Lung (tissue), 12 donors: Measurements from ENCODE around the gene CHD6. TPM values are rescaled to one million over a fixed set of nuclear protein-coding genes. Genes with fewer than 3 reads are reported as not detected.

Source experiments
- ATAC-seq: fragments of 200-7000 bp; cut with Tn5 transposase; one replicate; pipeline ENCODE4 v1.9.1; 2020; ENCODE audit warnings: moderate number of reproducible peaks; ENCODE audit not compliant: insufficient read depth, low FRiP score
- DNase-seq, 3 donors: peaks; one replicate each; pipeline ENCODE4 v3.0.0-alpha.2; 2013 to 2017
- H3K27ac ChIP-seq, 2 donors: one replicate each; pipeline ENCODE4 v1.5.1; 2013; ENCODE audit warnings: mild to moderate bottlenecking in 2 of 2, moderate library complexity in 2 of 2, control low read depth in 1 of 2, inconsistent platforms in 1 of 2, low read depth in 1 of 2, low read length in 1 of 2
- H3K27me3 ChIP-seq, 3 donors: one replicate each; pipeline ENCODE4 v1.5.1; 2013; ENCODE audit warnings: low read length in 2 of 3; ENCODE audit not compliant: control insufficient read depth in 3 of 3, insufficient read depth in 3 of 3
- H3K36me3 ChIP-seq, 4 donors: one replicate each; pipeline ENCODE4 v1.5.1; 2013; ENCODE audit warnings: low read length in 4 of 4, mild to moderate bottlenecking in 1 of 4, moderate library complexity in 1 of 4; ENCODE audit not compliant: control insufficient read depth in 4 of 4, insufficient read depth in 4 of 4
- H3K4me1 ChIP-seq, 5 donors: one replicate each; pipeline ENCODE4 v1.5.1; 2013; ENCODE audit warnings: low read length in 5 of 5, mild to moderate bottlenecking in 2 of 5, moderate library complexity in 1 of 5; ENCODE audit not compliant: control insufficient read depth in 5 of 5, insufficient read depth in 5 of 5
- H3K4me3 ChIP-seq: one replicate; pipeline ENCODE4 v1.5.1; 2013; ENCODE audit warnings: mild to moderate bottlenecking, control low read depth, moderate library complexity
- H3K9ac ChIP-seq, 2 donors: one replicate each; pipeline ENCODE4 v1.5.1; 2013; ENCODE audit warnings: low read length in 2 of 2, control low read depth in 1 of 2; ENCODE audit not compliant: insufficient read depth in 1 of 2
- H3K9me3 ChIP-seq, 4 donors: one replicate each; pipeline ENCODE4 v1.5.1; 2013; ENCODE audit warnings: low read length in 3 of 4, mild to moderate bottlenecking in 1 of 4, moderate library complexity in 1 of 4; ENCODE audit not compliant: control insufficient read depth in 4 of 4, insufficient read depth in 3 of 4
- WGBS, 2 donors: extraction: QIAGEN DNeasy Blood & Tissue Kit; methylation state at CpG; one replicate each; pipeline ENCODE4 v1.1.7; 2013; 5-methylcytosine and 5-hydroxymethylcytosine counted together
- polyA plus RNA-seq, 2 donors: library from polyadenylated mRNA; stranded (reverse); fragments of 200-250 nt; gene quantifications; one replicate each; pipeline ENCODE4 v1.2.1, GENCODE V29; 2013
- total RNA-seq, 2 donors: library from RNA; depleted of rRNA in 1 of 2; stranded (reverse); fragments of >200 nt in 1 of 2; gene quantifications; one replicate each; pipeline ENCODE4 v1.2.1, GENCODE V29; 2014 to 2021
- TF ChIP-seq, protein P1 (sequence below): IDR thresholded peaks from 2 replicates; pipeline ENCODE4 v1.5.1; 2012; ENCODE audit warnings: mild to moderate bottlenecking; ENCODE audit errors: control extremely low read depth, extremely low read depth
- donor health status: control.
- donor health status: control.
- donor health status: Bipolar disorder and iron deficiency.
- donor health status: healthy.
- donor health status: DM: yes; HTN: yes; CAD: no.

The CHD6 gene
- total and polyA plus RNA-seq, 4 donors = 5.0 to 95.3 (median 21.0) TPM

GRCh38 chr20:41356951-41357350, 261.2 kb downstream of the CHD6 start:
- ATAC-seq (no peak), DNase-seq (no peak)
- Histone ChIP-seq H3K27me3 (no peaks in the 10 kb centered on the region), H3K4me3 (no peak overlapping the region), H3K4me1 (no peaks in the 10 kb centered on the region), H3K27ac (no peak overlapping the region), H3K9me3 (no peaks in the 10 kb centered on the region), H3K9ac (no peak overlapping the region), H3K36me3 (peaks cover 0 to 16% (median 0%) of the 10 kb centered on the region in 4 donors)
- WGBS, 2 donors = 87 to 88% methylated on average over 11 to 13 of the region's 13 CpGs
- TF ChIP-seq, protein P1, sequence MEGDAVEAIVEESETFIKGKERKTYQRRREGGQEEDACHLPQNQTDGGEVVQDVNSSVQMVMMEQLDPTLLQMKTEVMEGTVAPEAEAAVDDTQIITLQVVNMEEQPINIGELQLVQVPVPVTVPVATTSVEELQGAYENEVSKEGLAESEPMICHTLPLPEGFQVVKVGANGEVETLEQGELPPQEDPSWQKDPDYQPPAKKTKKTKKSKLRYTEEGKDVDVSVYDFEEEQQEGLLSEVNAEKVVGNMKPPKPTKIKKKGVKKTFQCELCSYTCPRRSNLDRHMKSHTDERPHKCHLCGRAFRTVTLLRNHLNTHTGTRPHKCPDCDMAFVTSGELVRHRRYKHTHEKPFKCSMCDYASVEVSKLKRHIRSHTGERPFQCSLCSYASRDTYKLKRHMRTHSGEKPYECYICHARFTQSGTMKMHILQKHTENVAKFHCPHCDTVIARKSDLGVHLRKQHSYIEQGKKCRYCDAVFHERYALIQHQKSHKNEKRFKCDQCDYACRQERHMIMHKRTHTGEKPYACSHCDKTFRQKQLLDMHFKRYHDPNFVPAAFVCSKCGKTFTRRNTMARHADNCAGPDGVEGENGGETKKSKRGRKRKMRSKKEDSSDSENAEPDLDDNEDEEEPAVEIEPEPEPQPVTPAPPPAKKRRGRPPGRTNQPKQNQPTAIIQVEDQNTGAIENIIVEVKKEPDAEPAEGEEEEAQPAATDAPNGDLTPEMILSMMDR = no peak

- H3K27ac ChIP-seq = no peak overlapping the region
- 93 to 99% methylated on average over 6 to 7 of the region's 7 CpGs for WGBS, 2 donors
- peaks cover 0 to 16% (median 0%) of the 10 kb centered on the region in 4 donors for H3K36me3 ChIP-seq
- H3K4me1 ChIP-seq = no peaks in the 10 kb centered on the region
- TF ChIP-seq, protein P1 = no peak
- no peak for ATAC-seq
- no peaks in the 10 kb centered on the region for H3K9me3 ChIP-seq
- H3K4me3 ChIP-seq = no peak overlapping the region
- DNase-seq = no peak
- no peaks in the 10 kb centered on the region for H3K27me3 ChIP-seq
- H3K9ac ChIP-seq = no peak overlapping the region
Observed at GRCh38 chr20:41355598-41356203, 262.5 kb downstream of the CHD6 start.

- Histone ChIP-seq H3K36me3 (peaks cover 0 to 19% (median 0%) of the 10 kb centered on the region in 4 donors), H3K4me3 (no peak overlapping the region), H3K4me1 (peaks cover 0 to 2% (median 0%) of the 10 kb centered on the region in 5 donors), H3K27me3 (no peaks in the 10 kb centered on the region), H3K9ac (no peak overlapping the region), H3K9me3 (no peaks in the 10 kb centered on the region), H3K27ac (no peak overlapping the region)
- TF ChIP-seq, protein P1 = no peak
- ATAC-seq = no peak
- WGBS, 2 donors = 98 to 99% methylated on average over 3 of the region's 3 CpGs
- DNase-seq = no peak
Observed at GRCh38 chr20:41355192-41355591, 263.0 kb downstream of the CHD6 start.

DNA sequence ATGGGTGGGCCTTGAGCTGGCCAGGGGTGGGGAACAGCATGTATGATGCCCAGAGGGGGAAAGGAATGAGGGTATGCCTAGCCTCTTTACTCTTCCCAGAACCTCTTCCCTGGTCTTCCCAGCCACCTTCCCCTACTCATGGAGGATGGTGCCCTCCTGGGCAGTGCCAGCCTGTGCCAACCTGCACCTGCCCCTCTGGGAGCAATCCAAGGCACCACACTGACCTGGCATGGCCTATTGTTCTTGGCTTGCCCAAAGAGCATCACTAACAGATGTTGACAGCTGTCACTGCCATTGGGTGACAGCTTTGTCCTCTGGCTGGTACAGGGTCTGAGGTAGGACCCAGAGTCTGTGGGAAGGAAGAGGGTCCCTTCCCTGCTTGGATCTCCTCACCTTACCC, 264.6 kb downstream of the CHD6 start:
- Histone ChIP-seq H3K36me3 (peaks cover 0 to 21% (median 0%) of the 10 kb centered on the region in 4 donors), H3K27me3 (no peaks in the 10 kb centered on the region), H3K9me3 (no peaks in the 10 kb centered on the region), H3K9ac (no peak overlapping the region), H3K4me1 (peaks cover 0 to 2% (median 0%) of the 10 kb centered on the region in 5 donors), H3K4me3 (no peak overlapping the region), H3K27ac (no peak overlapping the region)
- TF ChIP-seq, protein P1 = no peak
- ATAC-seq (no peak), DNase-seq (no peak)
